Body of pancreas (tissue), 4 donors: ENCODE measurements around the gene SLC16A10.

Experiments
- POLR2A ChIP-seq, 3 donors: fragments of 450-650 bp; IDR thresholded peaks; one replicate each; pipeline ENCODE4 v1.6.1; 2016; ENCODE audit warnings: antibody characterized with exemption in 3 of 3, mild to moderate bottlenecking in 2 of 3
- TF ChIP-seq, protein P1 (sequence below), 7 experiments: fragments of 450-650 bp in 4 of 7; fragments of 200-600 bp in 3 of 7; sonication (generic) in 3 of 7; IDR thresholded peaks; one replicate each; pipeline ENCODE4 v1.5.1; 2016 to 2019; ENCODE audit warnings: antibody characterized with exemption in 7 of 7

DNA sequence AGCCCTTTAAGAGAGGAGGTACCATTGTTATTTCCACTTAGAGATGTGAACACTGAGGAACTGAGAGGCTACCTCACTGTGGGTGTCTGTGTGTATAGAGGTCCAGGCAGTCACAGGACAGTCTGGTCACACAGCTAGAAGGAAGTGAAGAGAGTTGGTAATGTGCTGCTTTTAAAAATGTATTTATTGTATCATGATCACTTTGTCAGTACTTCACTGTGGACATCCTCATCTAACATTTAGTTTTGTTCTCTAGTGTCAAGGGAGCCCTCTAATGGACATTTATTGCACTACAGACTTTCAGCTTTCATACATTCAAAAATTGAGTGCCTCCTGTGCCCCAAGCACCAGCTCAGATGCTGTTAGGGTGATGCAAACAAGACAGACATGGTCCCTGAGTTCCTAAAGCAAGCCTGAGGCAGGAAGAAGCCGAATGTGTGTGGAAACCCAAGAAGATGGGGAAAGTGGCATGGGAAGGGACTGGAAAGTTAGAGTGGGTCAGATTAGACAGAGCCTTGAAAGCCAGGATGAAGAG, 123.0 kb downstream of the SLC16A10 start:
- TF ChIP-seq, protein P1, sequence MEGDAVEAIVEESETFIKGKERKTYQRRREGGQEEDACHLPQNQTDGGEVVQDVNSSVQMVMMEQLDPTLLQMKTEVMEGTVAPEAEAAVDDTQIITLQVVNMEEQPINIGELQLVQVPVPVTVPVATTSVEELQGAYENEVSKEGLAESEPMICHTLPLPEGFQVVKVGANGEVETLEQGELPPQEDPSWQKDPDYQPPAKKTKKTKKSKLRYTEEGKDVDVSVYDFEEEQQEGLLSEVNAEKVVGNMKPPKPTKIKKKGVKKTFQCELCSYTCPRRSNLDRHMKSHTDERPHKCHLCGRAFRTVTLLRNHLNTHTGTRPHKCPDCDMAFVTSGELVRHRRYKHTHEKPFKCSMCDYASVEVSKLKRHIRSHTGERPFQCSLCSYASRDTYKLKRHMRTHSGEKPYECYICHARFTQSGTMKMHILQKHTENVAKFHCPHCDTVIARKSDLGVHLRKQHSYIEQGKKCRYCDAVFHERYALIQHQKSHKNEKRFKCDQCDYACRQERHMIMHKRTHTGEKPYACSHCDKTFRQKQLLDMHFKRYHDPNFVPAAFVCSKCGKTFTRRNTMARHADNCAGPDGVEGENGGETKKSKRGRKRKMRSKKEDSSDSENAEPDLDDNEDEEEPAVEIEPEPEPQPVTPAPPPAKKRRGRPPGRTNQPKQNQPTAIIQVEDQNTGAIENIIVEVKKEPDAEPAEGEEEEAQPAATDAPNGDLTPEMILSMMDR (IDR thresholded peaks at IDR 0.05), result peak; percentile 36 to 80 (median 71)
- TF ChIP-seq POLR2A (IDR thresholded peaks at IDR 0.05), result no peak
